Stimulated activated naive B cell treated with anti-CD40 and anti-IgM and Interleukin-4, amounts not matched to agents 10 μg/mL and 1 μg/mL and 100 μg/mL, for 72 hours (primary cell): ENCODE data around the gene OCA2.

Experiments used
- ATAC-seq, 2 donors: fragments of 150-1000 bp; cut with Tn5 transposase; replicated peaks; 2 replicates each; pipeline ENCODE4 v1.10.0; 2021; ENCODE audit warnings: moderate library complexity in 1 of 2
- DNase-seq: peaks from one replicate; pipeline ENCODE4 v3.0.0; 2021
- H3K27ac Mint-ChIP-seq: one replicate; pipeline ENCODE4 v1.8.0; 2022; ENCODE audit warnings: mild to moderate bottlenecking, mixed read lengths
- H3K27me3 Mint-ChIP-seq, 2 donors: one replicate each; pipeline ENCODE4 v1.8.0; 2022; ENCODE audit warnings: mixed read lengths in 2 of 2
- H3K36me3 Mint-ChIP-seq, 2 donors: one replicate each; pipeline ENCODE4 v1.8.0; 2022; ENCODE audit warnings: mixed read lengths in 2 of 2, mild to moderate bottlenecking in 1 of 2
- H3K4me1 Mint-ChIP-seq, 2 donors: one replicate each; pipeline ENCODE4 v1.8.0; 2022; ENCODE audit warnings: mixed read lengths in 2 of 2, mild to moderate bottlenecking in 1 of 2
- H3K4me3 Mint-ChIP-seq, 2 donors: one replicate each; pipeline ENCODE4 v1.8.0; 2022; ENCODE audit warnings: mild to moderate bottlenecking in 2 of 2, mixed read lengths in 2 of 2, moderate library complexity in 1 of 2
- H3K9me3 Mint-ChIP-seq, 2 donors: one replicate each; pipeline ENCODE4 v1.8.0; 2022; ENCODE audit warnings: mixed read lengths in 2 of 2, mild to moderate bottlenecking in 1 of 2

Gene OCA2

GRCh38 chr15:27902680-27903385, 196.3 kb downstream of the OCA2 start:
- Mint-ChIP-seq H3K4me1 (peaks cover 5 to 13% of the 10 kb centered on the region in 2 donors), H3K9me3 (peaks cover 4 to 5% of the 10 kb centered on the region in 2 donors), H3K27ac (no peak overlapping the region), H3K4me3 (no peak overlapping the region), H3K36me3 (no peaks in the 10 kb centered on the region), H3K27me3 (peaks cover 0 to 19% of the 10 kb centered on the region in 2 donors)
- DNase-seq (no peak), ATAC-seq (no peak)

- DNase-seq (no peak), ATAC-seq (peak; percentile 41 to 53)
- Mint-ChIP-seq H3K4me1 (peaks cover 5 to 8% of the 10 kb centered on the region in 2 donors), H3K36me3 (no peaks in the 10 kb centered on the region), H3K9me3 (peaks cover 5 to 9% of the 10 kb centered on the region in 2 donors), H3K27ac (no peak overlapping the region), H3K27me3 (peaks cover 0 to 14% of the 10 kb centered on the region in 2 donors), H3K4me3 (no peak overlapping the region)
Measured at GRCh38 chr15:27899583-27900285, 199.4 kb downstream of the OCA2 start.

DNA sequence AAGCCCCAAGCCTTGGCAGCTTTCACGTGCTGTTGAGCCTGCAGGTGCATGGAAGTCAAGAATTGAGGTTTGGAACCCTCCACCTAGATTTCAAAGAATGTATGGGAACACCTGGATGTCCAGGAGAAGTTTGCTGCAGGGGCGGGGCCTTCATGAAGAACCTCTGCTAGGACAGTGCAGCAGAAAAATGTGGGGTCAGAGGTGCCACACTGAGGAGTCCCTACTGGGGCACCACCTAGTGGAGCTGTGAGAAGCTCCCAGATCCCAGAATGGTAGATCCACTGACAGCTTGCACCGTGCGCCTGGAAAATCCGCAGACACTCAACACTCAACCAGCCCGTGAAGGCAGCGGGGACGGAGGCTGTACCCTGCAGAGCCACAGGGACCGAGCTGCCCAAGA, 201.6 kb downstream of the OCA2 start:
- peaks cover 14 to 17% of the 10 kb centered on the region in 2 donors for H3K9me3 Mint-ChIP-seq
- DNase-seq (no peak), ATAC-seq (no peak)
- H3K4me3 Mint-ChIP-seq = no peak overlapping the region
- peaks cover 5 to 8% of the 10 kb centered on the region in 2 donors for H3K4me1 Mint-ChIP-seq
- H3K27me3 Mint-ChIP-seq = peaks cover 0 to 9% of the 10 kb centered on the region in 2 donors
- H3K27ac Mint-ChIP-seq = no peak overlapping the region
- H3K36me3 Mint-ChIP-seq = no peaks in the 10 kb centered on the region

DNA sequence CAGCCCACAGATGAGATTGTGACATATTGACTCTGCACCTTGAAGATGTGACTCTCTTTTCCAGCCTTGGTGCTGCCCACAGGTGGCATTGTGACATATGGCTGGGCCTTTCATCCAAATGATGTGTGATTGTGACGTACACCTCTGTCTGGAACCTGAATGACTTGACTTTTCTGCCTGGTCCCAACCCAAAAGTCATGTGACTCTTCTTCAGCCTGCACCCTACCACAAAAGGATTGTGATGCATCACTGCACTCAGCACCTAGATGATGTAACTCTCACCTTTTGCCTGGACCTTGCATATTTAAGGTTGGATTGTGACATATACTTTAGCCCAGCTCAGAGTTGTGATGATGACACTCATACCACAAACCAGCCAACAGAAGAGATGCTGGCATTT, 204.5 kb downstream of the OCA2 start:
- H3K27ac Mint-ChIP-seq = no peak overlapping the region

GRCh38 chr15:27889258-27889657, 209.9 kb downstream of the OCA2 start:
- ATAC-seq (no peak), DNase-seq (no peak)
- H3K9me3 Mint-ChIP-seq = peaks cover 20 to 35% of the 10 kb centered on the region in 2 donors
- H3K27ac Mint-ChIP-seq = no peak overlapping the region
- H3K36me3 Mint-ChIP-seq = peaks cover 3% of the 10 kb centered on the region in 2 donors
- no peak overlapping the region for H3K4me3 Mint-ChIP-seq
- H3K4me1 Mint-ChIP-seq = no peaks in the 10 kb centered on the region
- peaks cover 8 to 15% of the 10 kb centered on the region in 2 donors for H3K27me3 Mint-ChIP-seq

More for the DNA sequence above, 204.5 kb downstream of the OCA2 start:
- no peak for DNase-seq
- no peaks in the 10 kb centered on the region for H3K27me3 Mint-ChIP-seq
- H3K36me3 Mint-ChIP-seq = no peaks in the 10 kb centered on the region
- H3K9me3 Mint-ChIP-seq = peaks cover 20 to 35% of the 10 kb centered on the region in 2 donors
- H3K4me1 Mint-ChIP-seq = no peaks in the 10 kb centered on the region
- ATAC-seq = no peak
- H3K4me3 Mint-ChIP-seq = no peak overlapping the region

GRCh38 chr15:27885201-27885600, 213.9 kb downstream of the OCA2 start:
- no peak for DNase-seq
- H3K27ac Mint-ChIP-seq = no peak overlapping the region
- peaks cover 11 to 23% of the 10 kb centered on the region in 2 donors for H3K9me3 Mint-ChIP-seq
- no peak overlapping the region for H3K4me3 Mint-ChIP-seq
- H3K36me3 Mint-ChIP-seq = peaks cover 3% of the 10 kb centered on the region in 2 donors
- H3K4me1 Mint-ChIP-seq = no peaks in the 10 kb centered on the region
- H3K27me3 Mint-ChIP-seq = peaks cover 8 to 15% of the 10 kb centered on the region in 2 donors
- ATAC-seq = no peak

DNA sequence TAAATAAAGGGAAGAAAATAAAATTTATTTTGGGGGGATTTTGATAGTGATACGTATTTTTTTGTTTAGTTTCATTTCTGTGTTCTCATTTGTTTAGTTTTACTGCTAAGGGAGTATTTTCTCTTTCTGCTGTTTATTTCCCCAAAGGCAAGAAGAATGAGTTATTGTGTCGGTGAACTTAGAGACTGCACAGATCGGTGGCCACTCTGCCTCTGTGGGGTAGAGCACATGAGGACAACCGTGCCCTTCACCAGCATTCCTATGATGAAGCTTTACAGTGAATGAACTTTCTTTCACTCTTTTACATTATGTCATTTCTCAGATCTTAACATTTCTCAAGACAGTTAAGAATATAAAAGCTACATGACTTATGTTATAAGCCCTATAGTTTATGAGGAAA, 214.4 kb downstream of the OCA2 start:
- Mint-ChIP-seq H3K27me3 (peaks cover 8 to 15% of the 10 kb centered on the region in 2 donors), H3K4me3 (no peak overlapping the region), H3K9me3 (peaks cover 11 to 18% of the 10 kb centered on the region in 2 donors), H3K4me1 (no peaks in the 10 kb centered on the region), H3K36me3 (peaks cover 3% of the 10 kb centered on the region in 2 donors), H3K27ac (no peak overlapping the region)
- DNase-seq = no peak
- ATAC-seq = no peak

DNA sequence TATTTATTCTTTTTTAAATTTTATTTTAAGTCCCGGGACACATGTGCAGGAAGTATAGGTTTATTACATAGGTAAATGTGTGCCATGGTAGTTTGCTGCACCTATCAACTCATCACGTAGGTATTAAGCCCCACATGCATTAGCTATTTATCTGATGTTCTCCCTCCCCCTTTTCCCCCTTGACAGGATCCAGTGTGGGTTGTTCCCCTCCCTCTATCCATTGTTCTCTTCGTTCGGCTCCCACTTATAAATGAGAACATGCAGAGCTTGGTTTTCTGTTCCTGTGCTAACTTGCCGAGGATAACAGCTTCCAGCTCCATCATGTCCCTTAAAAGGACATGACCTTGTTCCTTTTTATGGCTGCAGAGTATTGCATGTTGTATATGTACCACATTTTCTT, 220.3 kb downstream of the OCA2 start:
- DNase-seq (no peak), ATAC-seq (no peak)
- H3K27me3 Mint-ChIP-seq = no peaks in the 10 kb centered on the region
- H3K36me3 Mint-ChIP-seq = no peaks in the 10 kb centered on the region
- H3K9me3 Mint-ChIP-seq = peaks cover 3 to 8% of the 10 kb centered on the region in 2 donors
- no peak overlapping the region for H3K27ac Mint-ChIP-seq
- H3K4me3 Mint-ChIP-seq = no peak overlapping the region
- peaks cover 0 to 6% of the 10 kb centered on the region in 2 donors for H3K4me1 Mint-ChIP-seq

GRCh38 chr15:27873828-27874227, 225.3 kb downstream of the OCA2 start:
- Mint-ChIP-seq H3K4me3 (no peak overlapping the region), H3K36me3 (no peaks in the 10 kb centered on the region), H3K27ac (no peak overlapping the region), H3K9me3 (no peaks in the 10 kb centered on the region), H3K27me3 (no peaks in the 10 kb centered on the region), H3K4me1 (peaks cover 0 to 6% of the 10 kb centered on the region in 2 donors)
- DNase-seq (no peak), ATAC-seq (no peak)

- no peaks in the 10 kb centered on the region for H3K27me3 Mint-ChIP-seq
- H3K9me3 Mint-ChIP-seq = no peaks in the 10 kb centered on the region
- ATAC-seq (no peak), DNase-seq (no peak)
- H3K4me1 Mint-ChIP-seq = peaks cover 0 to 6% of the 10 kb centered on the region in 2 donors
- no peaks in the 10 kb centered on the region for H3K36me3 Mint-ChIP-seq
- no peak overlapping the region for H3K4me3 Mint-ChIP-seq
- no peak overlapping the region for H3K27ac Mint-ChIP-seq
Measured at GRCh38 chr15:27873039-27873438, 226.1 kb downstream of the OCA2 start.

- Mint-ChIP-seq H3K27me3 (no peaks in the 10 kb centered on the region), H3K9me3 (no peaks in the 10 kb centered on the region), H3K4me3 (no peak overlapping the region), H3K27ac (no peak overlapping the region), H3K36me3 (no peaks in the 10 kb centered on the region), H3K4me1 (peaks cover 0 to 6% of the 10 kb centered on the region in 2 donors)
- DNase-seq (no peak), ATAC-seq (no peak)
Measured at GRCh38 chr15:27872355-27872754, 226.8 kb downstream of the OCA2 start.

DNA sequence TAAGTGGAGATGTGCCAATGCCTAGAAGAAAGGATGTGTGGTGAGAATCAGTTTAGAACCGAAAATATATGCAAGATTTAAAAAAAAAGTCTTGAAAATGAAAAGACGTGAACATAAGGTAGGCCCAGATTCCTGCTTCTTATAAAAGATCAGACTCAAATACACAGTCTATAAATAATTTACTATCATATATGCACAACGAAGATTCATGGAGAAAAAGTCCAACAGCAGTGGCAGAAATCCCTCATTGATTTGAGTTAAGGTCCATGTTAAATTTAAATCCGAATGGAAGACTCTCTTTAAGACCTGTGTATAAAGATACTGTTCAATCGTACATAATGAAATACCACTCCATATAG, 227.2 kb downstream of the OCA2 start:
- Mint-ChIP-seq H3K27me3 (no peaks in the 10 kb centered on the region), H3K27ac (no peak overlapping the region), H3K36me3 (no peaks in the 10 kb centered on the region), H3K9me3 (no peaks in the 10 kb centered on the region), H3K4me3 (no peak overlapping the region), H3K4me1 (peaks cover 0 to 4% of the 10 kb centered on the region in 2 donors)
- DNase-seq (no peak), ATAC-seq (no peak)

DNA sequence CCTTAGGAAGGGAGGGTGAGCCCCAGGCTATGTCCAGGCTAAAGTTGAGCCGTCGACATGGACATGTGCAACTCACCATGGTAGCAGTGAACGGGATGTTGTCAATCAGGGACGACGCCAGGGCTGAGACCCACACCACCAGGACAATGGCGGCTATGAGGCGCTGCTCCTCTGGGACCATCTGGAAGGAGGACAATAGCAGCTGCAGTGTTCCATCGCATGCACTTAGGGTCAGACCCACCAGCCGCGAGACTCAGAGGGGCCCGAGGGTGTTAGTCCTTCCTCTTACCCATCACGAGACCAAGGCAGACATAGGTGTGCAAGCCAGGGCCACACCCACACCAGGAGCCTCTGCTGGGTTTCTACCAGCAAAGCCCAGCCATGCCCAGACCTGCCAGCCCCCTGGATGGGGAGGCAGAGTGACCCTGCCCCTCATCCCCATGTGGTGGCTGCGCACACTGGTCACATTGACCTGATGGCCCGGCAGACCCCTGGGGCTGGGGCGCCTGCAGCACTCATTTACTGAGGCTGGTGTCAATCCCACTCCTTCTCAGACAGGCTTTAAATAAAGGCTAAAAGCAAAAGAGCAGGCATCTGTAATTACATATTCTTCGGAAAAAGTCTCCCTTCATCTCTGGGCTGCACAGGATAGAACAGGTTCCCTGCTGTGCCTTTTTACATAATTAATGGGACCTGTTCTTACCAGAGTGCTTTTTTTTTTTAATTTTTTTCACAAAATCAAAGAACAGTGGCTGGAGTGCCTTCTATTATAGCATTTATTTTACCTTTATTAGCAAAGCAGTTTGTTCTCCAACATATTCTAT, 227.8 kb downstream of the OCA2 start:
- Mint-ChIP-seq H3K4me3 (no peak overlapping the region), H3K4me1 (no peaks in the 10 kb centered on the region), H3K9me3 (no peaks in the 10 kb centered on the region), H3K27me3 (no peaks in the 10 kb centered on the region), H3K36me3 (no peaks in the 10 kb centered on the region), H3K27ac (no peak overlapping the region)
- ATAC-seq (no peak), DNase-seq (no peak)

DNA sequence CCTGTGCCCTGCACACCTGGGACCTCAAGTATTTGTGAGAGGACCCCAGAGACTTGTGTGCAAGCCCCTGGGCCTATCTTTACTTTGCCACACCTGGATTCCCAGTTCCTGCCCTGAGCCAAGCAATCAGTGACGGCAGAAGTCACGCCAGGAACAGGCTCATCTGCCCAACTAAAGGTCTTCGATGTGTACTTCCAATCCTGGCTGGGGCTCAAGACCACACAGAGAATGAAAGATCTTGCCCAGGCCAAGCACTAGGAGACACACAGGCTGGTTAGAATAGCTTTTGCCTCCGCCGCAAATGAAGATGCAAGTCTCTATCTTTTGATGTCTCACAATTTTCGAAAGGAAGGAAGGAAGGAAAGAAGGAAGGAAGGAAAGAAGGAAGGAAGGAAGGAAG, 228.8 kb downstream of the OCA2 start:
- no peaks in the 10 kb centered on the region for H3K27me3 Mint-ChIP-seq
- no peak overlapping the region for H3K27ac Mint-ChIP-seq
- no peaks in the 10 kb centered on the region for H3K9me3 Mint-ChIP-seq
- H3K4me3 Mint-ChIP-seq = no peak overlapping the region
- no peak for DNase-seq
- no peaks in the 10 kb centered on the region for H3K4me1 Mint-ChIP-seq
- H3K36me3 Mint-ChIP-seq = no peaks in the 10 kb centered on the region
- no peak for ATAC-seq
